ENCODE data around the gene CDK14.

The CDK14 gene

DNA sequence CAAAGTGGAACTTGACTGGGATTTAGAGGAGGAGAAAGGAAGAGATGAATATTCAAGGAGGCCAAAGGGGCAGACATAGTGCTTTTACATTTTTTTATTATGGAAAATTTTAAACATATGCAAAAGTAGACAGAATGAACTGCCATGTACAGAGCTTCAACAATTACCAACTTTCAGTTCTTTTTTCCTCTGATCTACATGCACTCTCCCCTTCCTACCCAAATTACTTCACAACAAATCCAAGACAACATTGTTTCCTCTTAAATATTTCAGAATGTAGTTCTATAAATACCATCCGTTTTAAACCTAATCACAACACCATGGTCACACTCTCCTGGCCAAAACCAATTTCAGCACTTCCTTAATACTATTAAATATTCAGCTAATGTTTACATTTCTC lies 584.6 kb downstream of the CDK14 start:
- DNase-seq, result no peak

DNA sequence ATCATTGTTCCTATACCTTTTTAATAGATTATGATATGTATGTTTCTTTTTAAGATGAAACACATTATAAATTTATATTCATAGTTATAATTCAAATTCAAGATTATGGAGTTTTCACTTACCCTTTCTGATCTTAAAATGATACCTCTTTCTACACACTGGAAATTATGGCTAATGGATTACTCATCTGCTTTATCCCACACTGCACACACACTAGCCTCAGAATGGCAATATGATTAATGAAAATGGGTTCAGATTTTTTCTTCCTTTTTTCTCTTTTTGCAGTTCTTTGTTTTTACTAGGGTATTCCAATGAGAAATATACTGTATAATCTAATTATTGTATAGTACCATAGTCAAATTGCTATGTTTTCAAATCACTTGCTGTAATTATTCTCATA lies 585.8 kb downstream of the CDK14 start:
- DNase-seq, result no peak

DNA sequence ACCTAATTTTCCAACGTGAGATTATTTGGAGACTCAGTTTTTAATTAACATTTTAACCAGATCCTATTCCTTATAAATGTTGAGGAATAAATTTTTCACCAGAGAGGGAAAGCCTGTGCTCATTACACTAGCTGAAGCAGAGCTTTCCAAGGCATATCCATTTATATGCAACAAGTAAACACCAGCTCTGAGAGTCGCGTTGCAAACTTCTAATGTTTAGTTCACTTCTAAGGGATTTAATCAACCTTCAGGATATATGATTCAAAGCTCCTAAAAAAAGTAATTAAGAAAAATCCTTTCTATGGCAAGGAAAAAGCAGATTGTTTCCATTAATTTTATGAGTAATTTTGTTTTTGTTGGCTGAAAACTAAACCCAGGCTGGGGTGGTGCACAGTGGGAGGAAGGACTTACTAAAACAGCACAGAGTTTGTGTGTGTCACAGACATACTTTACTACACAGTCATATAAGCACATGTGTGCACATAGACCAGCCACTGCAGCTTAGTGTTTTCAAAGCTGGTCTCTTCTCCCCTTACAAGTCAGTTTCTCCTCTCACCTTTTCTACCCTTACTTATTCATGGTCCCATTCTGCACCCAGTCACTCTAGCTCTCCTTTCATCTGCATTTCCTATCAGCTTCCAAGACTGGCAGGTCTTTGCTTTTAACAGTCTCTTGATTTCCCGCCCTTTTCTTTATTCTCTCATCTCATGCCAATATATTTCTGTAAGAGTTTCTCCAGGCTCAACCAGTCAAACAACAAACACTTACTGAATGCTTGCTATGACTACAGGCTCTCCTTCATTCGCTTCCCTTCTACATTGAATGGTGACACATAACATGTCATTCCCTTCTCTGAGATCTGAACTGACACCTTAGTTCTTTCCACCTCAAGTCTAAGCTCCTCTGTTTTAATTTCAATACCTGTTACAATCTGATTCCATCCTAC lies 587.0 kb downstream of the CDK14 start:
- DNase-seq, result peak; percentile 96

DNA sequence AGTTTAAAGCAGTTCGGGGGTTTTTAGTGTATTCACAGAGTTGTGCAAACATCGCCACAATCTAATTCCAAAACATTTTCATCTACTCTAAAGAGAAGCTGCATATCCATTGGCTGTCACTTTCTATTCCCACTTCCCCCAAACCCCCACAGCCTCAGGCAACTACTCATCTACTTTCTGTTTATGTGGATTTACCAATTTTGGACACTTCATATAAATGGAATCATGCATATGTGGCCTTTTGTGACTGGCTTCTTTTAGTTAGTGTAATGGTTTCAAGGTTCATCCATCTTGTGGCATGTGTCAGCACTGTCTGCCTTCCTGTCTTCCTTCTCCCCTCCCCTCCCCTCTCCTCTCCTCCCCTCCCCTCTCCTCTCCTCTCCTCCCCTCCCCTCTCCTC lies 589.6 kb downstream of the CDK14 start:
- peak; percentile 50 for DNase-seq

DNA sequence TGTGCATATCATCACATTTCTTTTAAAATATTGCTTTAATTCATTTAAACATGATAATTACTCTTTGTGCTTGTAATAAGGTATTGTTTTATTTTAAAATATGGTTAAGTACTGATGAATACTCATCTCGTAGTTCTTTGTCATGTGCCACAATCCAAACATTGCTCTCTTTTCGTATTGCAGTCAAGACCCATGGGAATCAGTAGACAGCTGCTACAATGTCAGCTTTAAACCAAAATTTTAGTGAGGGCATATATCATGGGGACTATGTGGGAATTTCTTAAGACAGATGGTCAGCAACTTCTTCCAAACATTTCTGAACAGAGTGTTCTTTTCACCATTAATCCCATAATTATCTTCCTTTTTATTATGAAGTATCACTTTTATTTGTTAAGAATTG lies 590.9 kb downstream of the CDK14 start:
- DNase-seq, result no peak

DNA sequence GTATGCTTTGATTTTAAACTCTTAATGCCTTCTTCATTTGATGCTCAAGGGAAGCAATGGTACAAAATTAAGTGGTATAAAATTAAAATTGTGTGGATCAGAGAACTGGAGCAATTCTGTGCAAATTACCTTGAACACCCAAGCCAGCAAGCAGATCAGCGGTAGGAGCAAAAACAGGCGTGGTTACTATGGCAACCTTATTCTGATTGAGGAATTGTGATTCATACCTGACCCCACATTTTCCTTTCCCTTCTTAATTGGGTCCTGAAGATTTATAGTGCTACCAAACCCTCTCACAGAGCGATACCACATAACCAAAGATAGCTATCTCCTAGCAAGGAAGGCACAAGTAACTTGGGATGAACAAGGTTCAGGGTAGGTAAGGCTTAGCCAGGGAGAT lies 595.6 kb downstream of the CDK14 start:
- DNase-seq, result peak; percentile 32

DNA sequence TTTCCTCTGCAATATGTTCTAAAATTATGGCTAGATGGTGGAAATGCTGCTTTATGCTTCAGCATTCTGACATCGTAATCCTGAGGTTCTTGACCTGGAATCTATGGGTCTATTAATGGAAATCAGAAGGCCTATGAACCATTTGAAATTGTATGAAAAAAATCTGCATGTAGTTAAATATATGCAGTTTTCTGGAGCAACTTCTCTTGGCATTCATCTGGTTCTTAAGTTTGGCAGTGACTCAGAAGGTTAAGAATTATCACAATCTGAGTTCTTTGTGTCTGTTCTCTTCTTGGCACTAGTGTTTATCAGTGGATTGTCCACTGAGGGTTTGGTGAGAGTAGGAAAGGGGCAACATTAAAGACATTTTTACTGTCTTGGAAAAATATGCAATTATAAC lies 597.0 kb downstream of the CDK14 start:
- DNase-seq, result peak; percentile 67

DNA sequence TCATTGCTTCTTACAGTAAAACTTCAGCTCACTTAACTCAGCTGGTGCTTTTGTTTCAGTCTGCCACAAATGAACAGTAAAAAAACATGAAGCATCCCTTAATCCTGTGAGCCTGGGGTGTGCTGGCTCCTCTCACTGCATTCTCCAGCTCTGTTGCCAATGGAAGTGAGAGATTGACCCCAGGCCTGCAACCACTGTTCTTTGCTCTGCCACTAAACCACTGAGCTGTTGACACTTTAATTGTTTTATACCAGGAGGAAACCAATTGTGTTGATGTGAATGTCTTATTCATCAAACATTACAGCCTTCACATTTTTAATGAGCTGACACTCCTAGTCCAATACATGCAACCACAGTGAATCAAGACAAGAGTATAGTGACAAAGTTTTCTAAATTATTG lies 598.7 kb downstream of the CDK14 start:
- peak; percentile 20 for DNase-seq

DNA sequence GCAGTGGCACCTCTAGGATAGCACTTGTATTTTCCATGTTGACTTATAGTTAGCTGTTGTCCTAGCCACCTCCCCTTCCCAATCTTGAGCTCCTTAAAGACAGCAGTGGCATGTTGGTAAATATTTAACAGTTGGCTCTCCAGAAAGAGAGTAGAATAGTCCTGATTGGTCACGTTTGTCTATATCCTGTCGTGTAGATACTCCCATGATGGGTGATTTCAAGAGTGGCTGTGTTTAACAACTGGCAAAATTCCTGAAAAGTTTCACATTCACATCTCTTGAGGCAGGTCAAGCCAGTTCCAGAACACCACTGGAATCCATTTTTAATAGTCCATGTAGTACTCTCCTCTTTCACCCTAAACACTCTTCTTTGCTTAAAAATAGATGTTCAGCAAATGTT lies 599.9 kb downstream of the CDK14 start:
- no peak for DNase-seq

DNA sequence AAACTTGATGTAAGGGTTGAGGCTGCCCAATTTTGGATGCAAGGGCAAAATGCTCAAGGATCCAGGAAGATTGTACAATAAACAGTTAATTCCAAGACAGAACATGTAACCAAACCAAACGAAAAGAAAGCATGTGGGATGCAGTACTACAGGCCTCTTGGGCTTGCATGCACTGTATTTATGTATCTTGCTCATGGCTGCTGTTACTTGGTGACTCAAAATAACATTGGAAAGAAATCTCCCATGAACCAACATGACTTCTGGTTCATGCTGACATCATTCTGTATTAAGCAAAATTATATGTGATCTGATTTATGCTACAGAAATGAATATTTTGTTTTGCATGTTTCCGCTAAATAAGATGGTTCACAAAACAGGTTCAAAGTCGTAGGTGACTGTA lies 602.2 kb downstream of the CDK14 start:
- DNase-seq, result no peak

DNA sequence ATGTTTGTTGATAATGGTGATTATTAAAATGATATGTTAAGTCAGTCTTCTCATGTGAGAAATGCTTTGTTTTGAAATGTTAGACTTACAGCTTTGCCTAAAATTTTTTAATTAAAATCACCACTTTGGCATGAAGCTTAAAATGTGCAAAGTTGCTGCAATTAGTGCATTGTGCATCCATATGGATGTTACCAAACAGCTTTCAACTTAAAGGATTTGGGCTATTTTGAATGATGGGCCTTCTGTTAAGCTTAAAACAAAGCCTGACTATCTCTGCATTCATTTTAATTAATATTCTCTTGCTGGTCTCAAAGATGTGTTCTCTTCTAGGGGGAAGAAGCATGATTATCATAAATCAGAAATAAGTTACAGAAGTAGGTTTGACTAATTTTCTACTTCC lies 603.5 kb downstream of the CDK14 start:
- DNase-seq, result no peak

DNA sequence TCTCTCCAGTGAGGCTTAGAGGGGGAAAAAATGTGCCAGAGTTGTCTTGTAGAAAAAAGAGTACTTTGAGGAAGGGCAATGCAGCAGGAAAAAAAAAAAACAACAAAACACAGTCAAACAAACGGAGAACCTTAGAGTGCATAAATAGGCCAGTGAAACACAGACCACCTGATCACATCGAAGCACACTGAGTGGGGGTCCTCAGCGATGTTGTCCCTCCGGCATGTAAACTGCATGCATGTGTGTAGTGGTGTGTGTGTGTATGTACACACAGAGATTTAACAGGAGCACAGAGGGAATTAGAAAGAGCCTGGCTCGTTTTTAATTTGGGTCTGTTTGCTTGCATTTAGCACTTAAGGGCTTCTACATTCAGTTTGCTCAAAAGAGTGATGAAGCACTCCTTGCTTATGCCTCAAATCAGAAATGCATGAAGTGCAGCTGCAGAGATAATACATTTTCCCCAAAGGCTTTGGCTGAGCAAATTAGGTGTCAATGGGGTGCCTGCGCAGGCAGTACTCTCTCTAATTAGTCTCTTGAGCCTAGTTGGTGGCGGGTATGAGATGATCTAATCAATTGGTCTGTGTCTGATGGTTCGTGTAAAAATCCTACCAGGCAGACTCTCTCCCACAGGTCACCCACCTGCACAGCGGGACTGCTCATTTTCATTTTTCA lies 605.5 kb downstream of the CDK14 start:
- DNase-seq, result no peak

DNA sequence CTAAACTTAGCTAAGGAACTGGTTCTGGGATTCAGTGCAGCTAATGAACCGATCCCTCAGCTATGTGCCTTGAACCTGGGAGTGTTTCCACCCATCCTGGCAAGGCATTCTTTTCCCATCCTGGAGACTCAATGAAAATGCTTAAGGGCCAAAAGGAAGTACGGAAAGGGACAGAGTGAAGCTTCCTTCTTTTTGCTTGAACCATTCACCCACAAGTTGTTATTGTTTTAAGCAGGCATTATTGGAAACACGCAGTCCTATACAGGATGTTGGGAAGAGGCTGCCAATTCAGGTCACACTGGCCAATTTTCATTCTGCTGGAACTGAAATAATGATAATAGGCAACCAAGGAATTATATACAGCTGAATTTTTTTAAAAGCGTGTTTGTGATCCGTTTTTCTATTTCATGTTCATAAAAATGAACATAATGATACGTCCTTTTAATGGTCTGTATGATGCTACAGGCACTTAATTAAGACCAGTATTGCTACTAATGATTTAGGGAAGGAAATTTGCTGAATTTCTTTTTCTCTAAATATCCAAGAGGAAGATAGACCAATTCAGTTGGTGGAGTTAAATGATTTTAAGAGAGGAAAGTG lies 610.3 kb downstream of the CDK14 start:
- no peak for DNase-seq

DNA sequence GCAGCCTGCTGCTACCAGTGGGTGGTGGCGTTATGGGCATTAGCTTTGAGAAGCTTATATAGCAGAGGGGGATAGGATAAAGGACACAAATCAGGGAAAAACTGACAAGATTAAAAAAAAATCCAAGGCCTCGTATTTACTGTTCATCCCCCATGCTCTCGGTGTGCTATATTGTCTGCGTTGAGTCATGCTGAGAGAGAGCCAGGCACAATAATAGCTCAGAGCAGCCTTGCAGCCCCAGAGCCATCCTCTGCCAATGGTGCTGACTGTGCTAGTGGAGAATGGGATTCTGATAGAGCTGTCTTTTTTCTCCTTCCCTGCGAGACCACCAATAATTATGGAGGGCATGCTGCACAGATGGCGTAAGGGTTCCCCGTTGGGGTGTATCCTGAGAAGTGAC lies 616.5 kb downstream of the CDK14 start:
- DNase-seq, result peak; percentile 61

DNA sequence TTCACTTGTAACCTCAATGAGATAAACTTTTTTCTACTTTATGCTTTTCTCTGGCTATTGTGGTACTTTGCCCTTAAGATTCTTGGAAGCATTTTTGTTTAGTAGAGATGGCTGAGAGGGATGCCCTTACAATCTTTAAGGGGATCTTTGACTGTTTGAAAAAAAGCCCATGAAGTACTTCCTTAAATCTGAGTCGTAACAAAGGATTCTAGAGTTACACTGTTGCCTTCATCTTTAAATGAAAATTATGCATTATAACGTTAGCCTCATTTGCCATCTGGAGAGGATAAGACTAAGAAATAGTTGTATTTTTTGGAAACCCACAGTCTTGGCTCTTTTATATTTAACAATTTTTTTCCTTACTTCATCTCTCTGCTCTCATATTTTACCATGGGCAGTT lies 630.3 kb downstream of the CDK14 start:
- peak; percentile 27 for DNase-seq

DNA sequence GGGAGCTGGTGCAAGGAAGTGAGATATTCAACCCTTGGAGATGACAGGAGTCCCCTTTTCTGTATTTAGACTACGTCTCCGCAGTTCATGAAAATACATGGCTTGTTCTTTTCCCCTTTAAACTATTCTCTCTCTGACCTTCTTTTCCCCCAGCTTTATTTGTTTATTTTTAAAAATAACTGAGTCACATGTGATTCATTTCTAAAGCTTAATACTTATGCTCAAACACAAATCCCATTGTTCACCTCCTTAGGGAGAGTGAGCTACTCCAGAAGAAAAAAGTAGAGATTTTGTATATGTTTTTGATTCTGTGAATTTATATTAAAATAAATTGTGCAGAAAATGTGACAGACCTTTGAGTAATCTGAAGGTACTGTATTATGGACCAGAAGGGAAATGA lies 632.2 kb downstream of the CDK14 start:
- no peak for DNase-seq

DNA sequence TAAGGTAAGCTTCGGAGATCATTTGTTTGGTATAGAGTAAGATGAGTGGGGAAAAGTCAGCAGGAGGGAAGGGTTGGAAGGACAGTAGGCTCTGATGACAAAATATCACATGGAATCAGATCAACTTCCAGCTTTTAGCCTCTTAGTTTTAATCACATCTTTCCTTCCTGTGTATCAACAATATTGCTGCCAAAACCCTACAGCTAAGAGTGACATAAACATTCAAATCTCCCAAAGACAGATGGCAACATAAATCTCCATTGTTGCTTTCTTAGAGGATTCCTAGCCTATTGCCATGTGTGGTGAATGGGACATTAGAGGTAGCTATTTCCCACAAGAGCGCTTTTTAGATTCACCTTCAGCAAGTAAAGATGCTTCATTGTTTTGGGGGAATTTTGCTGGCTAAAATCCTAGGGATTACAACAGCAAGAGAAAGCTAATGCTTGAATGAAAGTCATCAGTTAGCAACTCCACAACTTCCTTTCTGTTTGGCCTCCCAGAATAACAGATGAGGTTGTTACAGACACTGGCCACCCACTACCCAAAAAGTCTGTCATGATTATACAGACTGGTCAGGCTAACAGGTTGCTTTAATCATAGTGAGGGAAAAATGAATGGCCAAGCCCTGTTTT lies 632.9 kb downstream of the CDK14 start:
- peak; percentile 28 for DNase-seq

DNA sequence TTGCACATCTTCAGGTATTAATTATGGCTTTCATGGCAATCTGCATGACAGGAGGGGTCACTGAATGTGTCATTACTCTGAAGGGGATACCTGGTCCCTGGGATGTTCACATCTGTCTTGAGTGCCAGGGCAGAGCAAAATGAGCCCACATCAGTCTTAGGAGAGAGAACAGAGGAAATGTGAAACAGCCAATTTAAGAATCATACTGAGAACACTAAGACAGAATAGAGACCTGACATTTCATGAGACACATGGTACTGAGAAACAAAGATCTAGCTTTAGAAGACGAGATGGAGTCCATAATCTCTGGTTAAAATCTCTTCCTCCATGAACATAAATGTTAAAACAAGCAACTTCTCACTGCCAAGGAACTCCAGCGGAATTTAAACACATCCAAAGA lies 634.0 kb downstream of the CDK14 start:
- DNase-seq, result no peak

DNA sequence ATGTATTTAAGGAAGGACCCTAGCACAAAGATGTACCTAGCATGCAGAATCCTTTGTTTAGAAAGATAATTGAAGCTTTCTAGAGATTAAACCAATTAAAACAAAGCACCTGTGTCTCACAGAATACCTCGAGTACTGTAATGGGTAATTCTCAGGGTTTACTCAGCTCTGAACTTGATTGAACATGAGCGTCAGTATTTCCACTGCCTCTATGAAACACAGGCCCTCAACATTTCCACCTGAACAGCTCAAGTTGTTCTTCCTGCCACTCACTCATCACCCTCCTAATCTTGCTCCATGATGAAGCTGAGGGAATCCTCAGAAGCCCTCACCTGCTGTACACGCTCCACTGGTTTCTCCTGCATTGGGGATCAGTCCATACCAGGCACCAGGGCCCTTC lies 634.4 kb downstream of the CDK14 start:
- DNase-seq, result no peak

DNA sequence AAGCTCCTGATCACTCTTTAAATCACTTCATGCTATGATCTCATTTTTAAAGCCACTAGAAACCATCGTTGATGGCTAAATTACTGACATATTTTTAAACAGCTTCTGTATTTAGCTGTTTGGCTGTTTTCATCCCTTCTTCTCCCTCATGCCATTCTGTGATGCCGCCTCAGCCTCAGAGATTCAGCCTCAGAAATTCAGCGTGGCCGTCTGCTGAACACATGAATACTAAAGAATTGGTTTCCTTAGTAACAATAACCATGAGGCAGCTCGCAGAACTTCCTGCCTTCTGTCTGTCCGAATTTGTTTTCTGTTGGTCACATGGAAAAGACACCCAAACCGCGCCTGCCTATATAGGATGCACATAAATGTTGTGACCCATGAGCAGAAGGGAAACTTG lies 637.1 kb downstream of the CDK14 start:
- DNase-seq, result no peak

DNA sequence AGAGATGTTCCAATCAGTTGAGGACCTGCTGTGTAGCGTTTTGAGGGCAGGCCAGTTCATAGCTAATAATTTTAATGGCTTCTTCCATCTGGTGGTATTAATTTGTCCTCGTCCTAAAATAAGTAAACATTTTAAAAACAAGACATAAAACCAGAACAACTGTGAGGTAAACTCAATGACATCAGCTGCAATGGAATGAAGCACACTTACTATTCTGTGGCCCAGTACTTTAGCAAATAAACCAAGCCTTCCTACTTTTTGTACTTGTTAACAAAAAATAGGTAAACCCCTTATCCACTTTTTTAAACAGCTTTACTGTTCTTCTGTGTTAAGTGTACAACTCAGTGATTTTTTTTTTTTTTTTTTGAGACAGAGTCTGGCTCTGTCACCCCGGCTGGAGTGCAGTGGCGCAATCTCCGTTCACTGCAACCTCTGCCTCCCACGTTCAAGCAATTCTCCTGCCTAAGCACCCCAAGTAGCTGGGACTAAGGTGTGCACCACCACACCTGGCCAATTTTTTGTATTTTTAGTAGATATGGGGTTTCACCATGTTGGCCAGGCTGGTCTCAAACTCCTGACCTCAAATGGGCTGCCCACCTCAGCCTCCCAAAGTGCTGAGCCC lies 639.2 kb downstream of the CDK14 start:
- DNase-seq, result no peak

DNA sequence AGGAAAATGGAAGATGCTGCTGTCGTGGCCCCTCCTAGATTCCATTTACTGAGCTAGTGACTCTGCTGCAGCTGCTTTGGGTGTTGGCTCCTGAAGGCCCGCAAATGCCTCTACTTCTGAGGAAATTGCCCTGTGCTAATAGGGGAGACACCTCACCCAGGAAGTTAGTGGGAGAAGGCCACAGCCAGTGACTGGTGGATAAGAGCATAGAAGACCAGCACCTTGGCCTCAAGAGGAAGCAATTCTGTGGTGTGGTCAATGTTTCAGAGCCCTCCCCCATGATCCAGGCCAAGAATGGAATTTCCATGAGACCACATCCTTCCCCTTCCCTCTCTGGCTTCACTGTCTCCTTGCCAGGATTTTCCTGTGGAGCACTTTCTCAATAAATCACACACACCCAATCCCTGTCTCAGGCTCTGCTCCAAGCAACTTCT lies 643.1 kb downstream of the CDK14 start:
- DNase-seq, result peak; percentile 96

DNA sequence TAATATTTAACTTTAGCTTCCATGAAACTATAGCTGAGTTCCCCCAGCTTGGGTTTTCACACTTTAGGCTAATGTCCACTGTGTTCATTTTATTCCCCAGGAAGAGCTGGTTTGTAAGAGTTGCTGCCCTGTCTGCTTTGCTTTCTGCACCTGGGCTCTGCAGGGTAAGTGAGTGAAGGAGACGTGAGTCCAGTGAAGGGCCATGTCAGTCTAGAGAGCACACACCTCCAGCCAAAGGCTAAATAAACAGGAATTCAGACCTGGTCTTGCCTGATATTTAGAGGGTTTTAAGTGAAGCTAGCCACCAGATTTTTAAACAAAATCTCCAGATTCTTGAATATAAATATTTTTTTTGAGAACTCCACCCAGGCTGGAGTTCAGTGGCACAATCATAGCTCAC lies 643.7 kb downstream of the CDK14 start:
- DNase-seq, result no peak
